HCT116 (cell line): ENCODE measurements around the gene HPRT1. TPM values are rescaled to one million over a fixed set of nuclear protein-coding genes. Genes with fewer than 3 reads are reported as not detected.
A peak's percentile ranks its signal among the peaks of the same experiment; 100 is the strongest.

Experiments used
- ATAC-seq: fragments of 200-7000 bp; cut with Tn5 transposase; 2 replicates; pipeline ENCODE4 v1.9.1; 2020; ENCODE audit warnings: mild to moderate bottlenecking, moderate library complexity
- BruUV-seq: library from RNA; stranded (reverse); fragments of 400-500 nt; replicated peaks from 2 replicates; lab custom pipeline; 2021; lab: Mats Ljungman, UMichigan
- CTCF ChIA-PET: fragments of 300-600 bp; sonication (Branson Sonifier 250); formaldehyde crosslinking; loops from one replicate; lab custom pipeline; 2021; ENCODE audit warnings: antibody characterized with exemption; lab: Charles Lee
- POLR2A ChIA-PET: fragments of 300-600, 350-600 bp; sonication (Branson Sonifier 250); formaldehyde crosslinking; loops from one replicate; lab custom pipeline; 2021; ENCODE audit warnings: antibody characterized with exemption; lab: Charles Lee
- RAD21 ChIA-PET, 2 experiments: fragments of 300-600 bp; sonication (Branson Sonifier 250); formaldehyde crosslinking; loops; one replicate each; lab custom pipeline; 2023; ENCODE audit warnings: low total read pairs in 2 of 2; ENCODE audit not compliant: uncharacterized antibody in 2 of 2, unreplicated experiment in 2 of 2, low non-redundant PET in 1 of 2; lab: Charles Lee
- DNase-seq: peaks from one replicate; pipeline ENCODE4 v3.0.0-alpha.2; 2010; ENCODE audit warnings: low read depth, low spot score
- H2AFZ ChIP-seq: fragments of 200-600 bp; shearing (Covaris generic), sonication (generic); 2 replicates; pipeline ENCODE4 v1.6.1; 2017; ENCODE audit warnings: low read depth, mixed run types, mixed read lengths, antibody characterized with exemption, low read length; ENCODE audit not compliant: poor library complexity, severe bottlenecking
- H3K27ac ChIP-seq: 2 replicates; pipeline ENCODE4 v1.5.1; 2012; ENCODE audit warnings: low read depth, low read length
- H3K27me3 ChIP-seq: fragments of 200-600 bp; sonication (generic); 2 replicates; pipeline ENCODE4 v1.6.1; 2016; ENCODE audit warnings: mixed run types, low read length, mixed read lengths; ENCODE audit not compliant: insufficient read depth
- H3K36me3 ChIP-seq, 2 experiments: fragments of 200-500 bp in 1 of 2; fragments of 200-600 bp in 1 of 2; sonication (Bioruptor generic) in 1 of 2; sonication (generic) in 1 of 2; 2 replicates each; pipeline versions ENCODE4 v1.5.1 to v1.6.1; 2014 to 2016; ENCODE audit warnings: low read length in 2 of 2, inconsistent platforms in 1 of 2, mixed read lengths in 1 of 2, mixed run types in 1 of 2; ENCODE audit not compliant: insufficient read depth in 2 of 2, control insufficient read depth in 1 of 2
- H3K4me1 ChIP-seq, 2 experiments: fragments of 200-600 bp in 1 of 2; sonication (generic) in 1 of 2; 2 replicates each; pipeline versions ENCODE4 v1.5.1 to v1.6.1; 2012 to 2017; ENCODE audit warnings: low read length in 2 of 2, inconsistent platforms in 1 of 2, mild to moderate bottlenecking in 1 of 2, mixed read lengths in 1 of 2, mixed run types in 1 of 2, moderate library complexity in 1 of 2; ENCODE audit not compliant: insufficient read depth in 2 of 2, control insufficient read depth in 1 of 2
- H3K4me2 ChIP-seq: fragments of 200-600 bp; sonication (generic); 2 replicates; pipeline ENCODE4 v1.6.1; 2017; ENCODE audit warnings: mixed run types, low read length, mixed read lengths
- H3K4me3 ChIP-seq, 2 experiments: fragments of 200-600 bp in 1 of 2; sonication (generic) in 1 of 2; replicated peaks in 1 of 2; 2 replicates each; pipeline ENCODE4 v1.5.1; 2011 to 2016; ENCODE audit warnings: low read length in 2 of 2, control low read depth in 1 of 2, low read depth in 1 of 2, mild to moderate bottlenecking in 1 of 2, mixed read lengths in 1 of 2, mixed run types in 1 of 2
- H3K79me2 ChIP-seq: fragments of 200-600 bp; sonication (generic); 2 replicates; pipeline ENCODE4 v1.6.1; 2017; ENCODE audit warnings: mild to moderate bottlenecking, mixed run types, low read length, moderate library complexity, mixed read lengths; ENCODE audit not compliant: insufficient read depth
- H3K9ac ChIP-seq: fragments of 200-600 bp; sonication (generic); 2 replicates; pipeline ENCODE4 v1.6.1; 2016; ENCODE audit warnings: low read length, mixed read lengths
- H3K9me2 ChIP-seq: fragments of 200-600 bp; sonication (generic), shearing (Covaris generic); 2 replicates; pipeline ENCODE4 v1.6.1; 2017; ENCODE audit warnings: mixed run types, mild to moderate bottlenecking, moderate library complexity; ENCODE audit not compliant: insufficient read depth
- H3K9me3 ChIP-seq, 2 experiments: fragments of 200-500 bp in 1 of 2; fragments of 200-600 bp in 1 of 2; sonication (Bioruptor generic) in 1 of 2; sonication (generic) in 1 of 2; 2 replicates each; pipeline ENCODE4 v1.6.1; 2014 to 2017; ENCODE audit warnings: low read length in 2 of 2, mixed read lengths in 2 of 2, inconsistent platforms in 1 of 2, low read depth in 1 of 2, mild to moderate bottlenecking in 1 of 2, mixed run types in 1 of 2, moderate library complexity in 1 of 2; ENCODE audit not compliant: control insufficient read depth in 1 of 2, insufficient read depth in 1 of 2
- H4K20me1 ChIP-seq: fragments of 200-600 bp; sonication (generic), shearing (Covaris generic); 2 replicates; pipeline ENCODE4 v1.6.1; 2017; ENCODE audit warnings: mixed run types, mild to moderate bottlenecking, moderate library complexity; ENCODE audit not compliant: insufficient read depth
- ATF3 ChIP-seq: IDR thresholded peaks from 2 replicates; pipeline ENCODE4 v1.6.1; 2012
- CBX3 ChIP-seq: IDR thresholded peaks from 2 replicates; pipeline ENCODE4 v1.6.1; 2012; ENCODE audit warnings: low read depth
- EGR1 ChIP-seq: IDR thresholded peaks from 2 replicates; pipeline ENCODE4 v1.6.1; 2012; ENCODE audit warnings: low read depth
- EZH2phosphoT487 ChIP-seq: fragments of 200-600 bp; IDR thresholded peaks from 2 replicates; pipeline ENCODE4 v1.6.1; 2018; ENCODE audit warnings: antibody characterized with exemption, borderline replicate concordance
- FOSL1 ChIP-seq: IDR thresholded peaks from 2 replicates; pipeline ENCODE4 v1.6.1; 2012; ENCODE audit warnings: low read depth
- MAX ChIP-seq: IDR thresholded peaks from 2 replicates; pipeline ENCODE4 v1.6.1; 2012
- POLR2AphosphoS5 ChIP-seq: IDR thresholded peaks from 2 replicates; pipeline ENCODE4 v1.6.1; 2011; ENCODE audit warnings: mild to moderate bottlenecking, low read depth, low read length, moderate library complexity
- RAD21 ChIP-seq: IDR thresholded peaks from 2 replicates; pipeline ENCODE4 v1.6.1; 2012; ENCODE audit warnings: low read depth, mild to moderate bottlenecking
- REST ChIP-seq: IDR thresholded peaks from 2 replicates; pipeline ENCODE4 v1.6.1; 2012; ENCODE audit warnings: low read depth
- SIN3A ChIP-seq: IDR thresholded peaks from 2 replicates; pipeline ENCODE4 v1.6.1; 2012; ENCODE audit warnings: low read depth
- SP1 ChIP-seq: IDR thresholded peaks from 2 replicates; pipeline ENCODE4 v1.6.1; 2012; ENCODE audit warnings: low read depth
- YY1 ChIP-seq: IDR thresholded peaks from 2 replicates; pipeline ENCODE4 v1.6.1; 2011; ENCODE audit warnings: low read length, low read depth, moderate library complexity, mild to moderate bottlenecking; ENCODE audit not compliant: insufficient replicate concordance; ENCODE audit errors: extremely low read depth
- ZBTB33 ChIP-seq: IDR thresholded peaks from 2 replicates; pipeline ENCODE4 v1.6.1; 2011; ENCODE audit warnings: mild to moderate bottlenecking, low read length, moderate library complexity; ENCODE audit not compliant: insufficient replicate concordance; ENCODE audit errors: extremely low read depth
- ZFX ChIP-seq: fragments of 450-650 bp; IDR thresholded peaks from 2 replicates; pipeline ENCODE4 v1.6.1; 2017
- ZNF274 ChIP-seq: fragments of 200-500 bp; sonication (Bioruptor generic); IDR thresholded peaks from 2 replicates; pipeline ENCODE4 v1.6.1; 2014; ENCODE audit warnings: mild to moderate bottlenecking, low read depth, low read length, inconsistent platforms
- intact Hi-C: fragments of 100-400 bp; cut with micrococcal nuclease; formaldehyde crosslinking; loops from 2 replicates; pipeline ENCODE4 v1.10.0; 2022
- total RNA-seq: library from RNA; stranded (reverse); gene quantifications from one replicate; pipeline ENCODE4 v1.2.1, GENCODE V29; 2021; ENCODE audit not compliant: unreplicated experiment

Gene HPRT1
- total RNA-seq, 1 experiment from 2014 or later = 57.8 TPM

GRCh38 chrX:134526399-134526798 is 66.4 kb downstream of the HPRT1 start:
- BruUV-seq = no TSS peak
- ChIA-PET POLR2A (no interaction called here), RAD21 (no interaction called here), CTCF (no interaction called here)
- TF ChIP-seq ATF3 (no peak), EZH2phosphoT487 (no peak), SP1 (no peak), SIN3A (no peak), MAX (no peak)
- Histone ChIP-seq H3K9me2 (no peaks in the 10 kb centered on the region), H2AFZ (no peak overlapping the region), H3K27me3 (no peaks in the 10 kb centered on the region), H3K9ac (no peak overlapping the region), H3K27ac (no peak overlapping the region), H3K79me2 (no peaks in the 10 kb centered on the region), H3K4me2 (peak overlapping the region; percentile 36; the same call in 1 of the 2 replicates), H3K4me3 (no peak overlapping the region), H4K20me1 (no peaks in the 10 kb centered on the region), H3K9me3 (no peaks in the 10 kb centered on the region), H3K4me1 (peaks cover 11 to 23% of the 10 kb centered on the region in 2 experiments), H3K36me3 (no peaks in the 10 kb centered on the region)
- DNase-seq (no peak), ATAC-seq (no peak)
- intact Hi-C loops = no loop called here

- Histone ChIP-seq H3K9me3 (no peaks in the 10 kb centered on the region), H3K79me2 (no peaks in the 10 kb centered on the region)
- TF ChIP-seq REST = no peak
- TF ChIP-seq ZBTB33 = no peak
- no peak for TF ChIP-seq ATF3
- TF ChIP-seq SIN3A = no peak
- TF ChIP-seq ZNF274 = no peak
- TF ChIP-seq CBX3 = no peak
- TF ChIP-seq ZFX = no peak
- no peak for TF ChIP-seq POLR2AphosphoS5
- TF ChIP-seq YY1 = no peak
- TF ChIP-seq EGR1 = no peak
- TF ChIP-seq FOSL1 = no peak
- TF ChIP-seq RAD21 = no peak
Measured at GRCh38 chrX:134528960-134529359, 69.0 kb downstream of the HPRT1 start.

More at GRCh38 chrX:134528960-134529359, 69.0 kb downstream of the HPRT1 start:
- H4K20me1 ChIP-seq = no peaks in the 10 kb centered on the region
- peaks cover 11 to 23% of the 10 kb centered on the region in 2 experiments for H3K4me1 ChIP-seq
- no TSS peak for BruUV-seq
- no peak overlapping the region for H3K27ac ChIP-seq
- H3K36me3 ChIP-seq = no peaks in the 10 kb centered on the region
- no peaks in the 10 kb centered on the region for H3K27me3 ChIP-seq
- ChIA-PET POLR2A (no interaction called here), CTCF (no interaction called here), RAD21 (no interaction called here)
- intact Hi-C loops = no loop called here
- no peaks in the 10 kb centered on the region for H3K9me2 ChIP-seq
- DNase-seq (no peak), ATAC-seq (no peak)
- H3K9ac ChIP-seq = no peak overlapping the region
- no peak overlapping the region for H3K4me3 ChIP-seq
- no peak overlapping the region for H3K4me2 ChIP-seq
- no peak overlapping the region for H2AFZ ChIP-seq
